ENCODE data around the gene SRRM5.
"Not testable (repeated sequence)": the region's sequence is repeated elsewhere in the genome, so short reads cannot be mapped to it uniquely, and the experiment has no call there.

Gene SRRM5

DNA sequence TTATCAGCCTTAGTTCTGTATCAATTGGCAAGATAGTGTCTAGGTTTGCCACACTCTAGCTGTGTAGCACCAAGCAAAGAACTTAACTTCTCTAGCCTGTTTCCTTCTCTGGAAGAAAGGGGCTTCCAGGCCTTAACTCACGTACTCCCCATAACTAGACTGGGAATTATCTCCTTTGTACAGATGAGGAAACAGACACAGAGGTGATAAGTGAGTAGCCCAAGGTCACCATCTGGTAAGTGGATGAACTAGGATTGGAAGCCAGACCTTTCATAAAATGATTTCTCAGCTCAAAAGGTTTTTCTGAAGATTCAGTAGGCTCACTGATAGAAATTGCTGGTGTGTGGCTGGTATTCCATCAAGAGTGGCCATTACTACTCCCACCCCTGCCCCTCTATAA is 4.4 kb downstream of the SRRM5 start:
- no peak for DNase-seq (ENCODE audit: low read depth)

DNA sequence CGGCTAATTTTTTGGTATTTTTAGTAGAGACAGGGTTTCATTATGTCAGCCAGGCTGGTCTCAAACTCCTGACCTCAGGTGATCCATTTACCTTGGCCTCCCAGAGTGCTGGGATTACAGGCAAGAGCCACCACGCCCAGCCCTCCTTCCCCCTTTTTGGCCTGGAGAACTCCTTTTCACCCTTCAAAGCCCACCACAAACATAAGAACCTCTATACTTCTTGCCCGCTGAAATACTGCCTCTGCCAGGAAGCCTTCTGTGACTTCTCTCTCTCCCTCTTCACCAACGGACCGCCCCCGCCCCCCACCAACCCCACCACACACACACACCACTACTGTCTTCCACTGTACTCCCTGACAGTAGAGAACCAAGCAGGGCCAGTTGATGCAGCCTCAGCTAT is 5.1 kb downstream of the SRRM5 start:
- DNase-seq (ENCODE audit: low read depth), result no peak

DNA sequence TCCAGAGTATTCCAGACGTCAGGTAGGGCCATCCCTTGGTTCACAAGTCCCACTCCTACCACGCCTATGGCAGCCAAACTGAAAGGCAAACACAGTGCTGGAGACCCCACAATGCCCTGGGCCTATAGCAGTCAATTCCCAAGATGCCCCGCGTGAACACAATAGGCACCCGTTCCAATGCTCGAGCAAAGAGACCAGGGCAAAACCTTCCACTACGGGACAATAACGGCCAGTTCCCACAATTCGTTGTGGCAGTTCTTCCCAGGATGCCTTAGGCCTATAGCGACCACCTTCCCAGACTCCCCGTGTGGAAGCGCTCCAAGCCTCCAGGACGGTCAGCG is 7.0 kb downstream of the SRRM5 start:
- no peak for DNase-seq (ENCODE audit: low read depth)

DNA sequence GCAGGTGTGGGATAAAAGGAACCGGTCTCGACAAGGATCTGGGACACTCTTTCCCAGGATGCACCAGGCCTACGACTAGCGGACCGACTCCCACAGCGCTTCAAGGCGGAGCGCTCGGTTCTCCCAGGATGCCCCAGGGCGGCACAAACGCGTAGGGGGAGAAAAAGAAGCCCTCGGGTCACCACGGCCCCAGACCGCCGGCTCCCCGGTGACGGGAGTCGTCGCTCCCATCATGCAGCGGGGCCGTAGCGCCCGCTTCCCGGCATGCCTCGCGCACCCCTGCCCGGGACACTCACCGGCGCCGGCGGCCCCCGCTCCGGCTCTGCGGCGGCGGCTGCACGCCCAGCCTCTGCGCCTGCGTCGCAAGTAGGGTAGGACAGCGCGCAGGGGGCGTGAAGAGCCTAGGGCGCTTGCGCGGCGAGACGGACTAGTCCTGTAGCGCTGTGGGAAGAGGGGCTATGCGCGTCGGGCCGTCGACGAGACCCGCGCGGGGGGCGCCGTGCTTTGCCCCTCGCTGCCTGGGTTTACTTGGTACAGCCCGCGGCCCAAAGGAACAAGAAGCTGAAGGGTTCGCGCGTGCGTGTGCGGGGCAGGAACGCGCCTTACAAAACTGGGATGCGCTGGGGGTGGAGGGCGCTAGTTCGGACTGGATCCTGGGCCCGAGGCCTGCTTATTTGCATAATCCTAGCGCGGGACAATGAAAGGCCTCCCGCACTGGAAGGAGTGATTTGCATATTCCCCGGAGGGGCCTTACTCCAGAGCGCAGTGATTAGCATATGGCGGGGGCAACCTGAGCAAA is 7.6 kb downstream of the SRRM5 start, which contains the start of gene ZNF428:
TSS of gene ZNF428 (minus strand) at position 368 of the 799 bp plus-strand sequence. CDS start 5,325 bp downstream, outside the sequence.
- DNase-seq (ENCODE audit: low read depth), result peak; percentile 81

DNA sequence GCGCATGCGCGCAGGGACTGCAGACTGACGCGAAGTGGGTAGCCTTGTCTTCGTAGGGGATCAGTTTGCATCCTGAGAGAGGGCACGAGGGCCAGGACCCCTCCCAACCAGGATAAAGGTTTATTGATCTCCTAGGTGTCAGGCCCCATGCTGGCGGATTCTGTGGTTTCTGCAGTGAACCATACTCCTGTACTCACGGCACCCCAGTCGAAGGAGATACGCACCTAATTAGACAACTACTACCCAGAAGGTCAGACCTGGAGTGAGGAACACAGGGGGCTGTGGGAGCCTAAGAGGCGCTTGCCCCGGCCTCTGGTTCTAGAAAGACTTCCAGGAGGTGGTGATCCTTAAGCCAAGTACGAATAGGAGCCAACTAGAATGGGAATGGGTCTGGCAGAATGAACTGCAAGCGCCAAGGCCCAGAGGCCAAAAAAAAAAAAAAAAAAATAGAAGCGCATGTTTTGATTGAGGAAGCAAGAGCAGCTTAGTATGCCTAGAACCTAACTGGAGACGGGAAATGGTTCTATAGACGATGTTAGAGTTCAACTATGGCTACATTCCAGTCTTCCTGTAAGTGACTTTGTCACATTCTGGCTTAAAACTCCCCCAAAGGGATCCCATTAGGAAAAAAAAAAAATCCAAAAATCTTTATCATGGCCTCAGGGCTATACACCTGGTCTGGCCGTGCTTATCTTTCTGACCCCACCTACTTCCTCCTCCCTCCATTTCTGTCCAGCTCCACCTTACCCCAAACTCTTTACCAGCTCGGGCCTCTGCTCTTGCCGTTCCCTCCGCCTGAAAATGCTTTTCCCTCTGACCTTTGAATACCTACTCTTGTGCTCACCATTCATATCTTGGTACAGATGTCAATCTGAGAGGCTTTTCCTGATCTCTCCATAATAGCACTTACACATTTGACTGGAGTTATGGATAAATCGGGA is 8.4 kb downstream of the SRRM5 start:
- peak; percentile 76 for DNase-seq (ENCODE audit: low read depth)

DNA sequence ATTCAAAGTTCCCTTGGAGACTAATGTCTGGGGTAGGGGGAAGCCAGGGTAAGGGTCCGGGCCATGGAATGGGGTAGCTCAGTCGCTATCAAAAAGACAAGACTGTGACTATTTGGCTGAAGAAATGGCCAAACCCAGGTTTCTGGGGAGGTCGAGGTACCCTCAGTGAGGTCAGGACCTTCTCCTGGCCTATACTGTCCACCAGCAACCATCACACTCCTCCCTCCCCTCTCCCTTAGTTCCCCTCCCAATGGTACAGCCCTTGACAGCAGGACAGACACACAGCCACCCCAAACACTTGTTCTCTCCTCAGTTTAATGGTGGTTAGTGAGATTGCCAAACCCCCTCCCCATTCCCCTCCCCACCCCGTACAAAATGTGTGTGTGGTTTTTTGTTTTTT is 10.2 kb downstream of the SRRM5 start:
- DNase-seq (ENCODE audit: low read depth), result no peak

DNA sequence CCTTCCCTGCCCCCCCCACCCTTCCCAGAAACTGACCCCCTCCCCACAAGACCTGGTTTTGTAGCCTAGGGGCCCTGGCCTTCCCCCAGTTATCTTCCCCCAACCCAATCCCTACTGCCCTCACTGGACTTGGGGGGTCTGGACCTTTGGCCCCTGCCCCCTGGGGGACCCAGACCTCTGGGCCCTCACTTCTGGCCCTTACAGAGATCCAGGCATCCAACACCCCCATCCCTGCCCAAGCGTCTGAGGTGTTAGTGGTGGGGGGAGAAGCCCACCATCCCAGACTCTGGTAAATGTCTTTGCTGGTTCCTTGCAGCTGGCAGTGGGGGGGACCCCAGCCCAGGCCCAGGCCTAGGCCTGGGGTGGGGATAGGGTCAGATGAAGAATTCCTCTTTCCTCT is 11.1 kb downstream of the SRRM5 start:
- DNase-seq (ENCODE audit: low read depth), result no peak

DNA sequence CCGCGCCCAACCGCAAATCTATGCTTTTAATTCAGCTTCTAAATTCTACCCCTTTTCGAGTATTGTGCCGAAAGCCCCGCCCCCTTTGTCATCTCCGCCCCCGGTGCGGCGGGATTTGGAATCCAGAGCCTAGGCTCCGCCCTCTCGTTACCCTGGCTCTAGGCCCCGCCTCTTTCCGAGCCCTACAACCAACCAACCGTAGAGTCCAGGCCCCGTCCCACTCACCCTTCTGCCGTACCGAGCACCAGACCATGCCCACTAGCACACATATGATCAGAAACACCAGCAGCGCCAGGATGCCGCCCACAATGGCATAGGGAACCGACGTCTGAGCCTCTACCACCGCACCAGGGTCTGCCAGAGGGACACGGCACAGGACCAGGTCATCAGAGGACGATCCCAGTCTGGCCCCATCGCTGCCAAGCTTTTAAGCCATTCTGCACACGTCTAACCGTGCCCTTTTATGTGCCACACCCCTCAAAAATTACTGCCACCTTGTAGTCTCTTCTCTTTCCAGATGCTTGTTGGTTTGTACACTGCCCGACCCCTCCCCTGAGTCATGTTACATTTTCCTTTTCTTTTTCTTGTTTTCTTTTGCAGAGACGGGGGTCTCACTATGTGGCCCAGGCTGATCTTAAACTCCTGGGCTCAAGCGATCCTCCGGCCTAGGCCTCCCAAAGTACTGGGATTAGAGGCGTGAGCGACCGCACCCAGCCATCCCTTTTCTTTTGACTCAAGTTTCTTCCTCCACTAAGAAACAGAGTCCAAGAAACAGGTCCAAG is 12.2 kb downstream of the SRRM5 start:
- DNase-seq (ENCODE audit: low read depth), result no peak

DNA sequence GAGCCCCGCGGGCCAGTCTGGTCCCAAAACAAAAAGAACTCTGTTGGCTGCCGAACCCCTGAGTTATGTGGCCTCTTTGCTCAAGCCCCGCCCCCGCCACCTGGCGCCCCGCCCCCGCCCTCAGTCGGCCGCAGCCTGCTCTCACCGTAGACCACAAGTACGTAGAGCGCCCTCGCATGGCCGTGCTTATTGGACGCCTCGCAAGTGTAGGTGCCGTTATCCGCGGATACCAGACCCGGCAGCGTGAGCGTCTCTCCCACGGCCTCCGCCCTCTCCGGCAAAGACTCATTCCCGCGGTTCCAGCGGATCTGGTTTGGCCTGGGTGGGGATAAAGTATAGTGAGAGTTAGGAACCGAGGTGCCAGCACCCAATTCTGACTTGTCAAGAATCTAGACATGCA is 13.0 kb downstream of the SRRM5 start:
- DNase-seq (ENCODE audit: low read depth), result peak; percentile 74

DNA sequence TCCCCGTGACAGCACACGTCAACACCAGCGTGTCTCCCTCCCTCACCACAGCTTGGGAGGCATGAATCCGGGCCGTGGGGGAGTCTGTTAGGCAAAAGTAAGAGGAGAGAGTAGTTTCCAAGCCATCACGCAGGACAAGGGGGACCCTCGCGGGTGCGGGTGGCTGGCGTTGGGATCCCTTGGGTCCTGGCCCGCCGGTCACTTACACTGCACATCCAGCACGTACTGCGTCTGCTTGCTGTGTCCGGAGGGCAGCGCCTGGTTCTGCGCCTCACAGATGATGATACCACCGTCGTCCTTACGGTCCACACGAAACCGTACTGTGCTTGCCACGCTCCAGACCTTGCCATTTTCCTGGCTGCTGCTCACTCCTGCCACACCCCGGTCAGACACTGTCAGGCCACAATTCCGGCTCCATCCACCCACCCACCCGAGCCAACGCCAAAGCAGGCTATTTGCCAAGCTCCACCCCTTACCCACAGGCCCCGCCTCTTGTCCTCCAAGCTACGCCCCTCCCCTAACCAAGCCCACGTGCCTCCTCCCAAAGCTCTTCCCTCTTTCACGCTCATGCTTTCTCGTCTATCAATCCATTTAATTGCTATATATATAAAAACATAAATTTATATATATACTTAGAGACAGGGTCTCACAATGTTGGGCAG is 14.2 kb downstream of the SRRM5 start:
- DNase-seq (ENCODE audit: low read depth), result no peak

DNA sequence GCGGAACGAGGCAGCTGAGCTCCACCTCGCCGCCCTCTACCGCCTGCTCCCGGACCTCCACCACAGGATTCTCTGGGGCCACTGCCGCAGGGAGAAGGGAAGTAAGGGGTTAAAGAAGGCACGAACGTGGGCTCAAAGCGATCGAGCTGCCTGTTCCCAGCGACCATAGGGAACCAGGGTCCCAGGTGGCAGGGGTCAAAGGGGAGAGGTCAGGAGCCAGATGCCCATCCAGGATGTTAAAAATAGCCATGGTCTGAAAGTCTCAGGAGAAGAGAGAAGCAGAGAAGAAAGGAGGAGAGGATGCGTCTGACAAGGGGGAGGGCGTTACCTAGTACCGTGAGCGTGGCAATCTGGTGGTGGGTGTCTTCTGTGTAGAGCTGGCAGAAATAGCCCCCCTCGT is 14.9 kb downstream of the SRRM5 start:
- DNase-seq (ENCODE audit: low read depth), result no peak

DNA sequence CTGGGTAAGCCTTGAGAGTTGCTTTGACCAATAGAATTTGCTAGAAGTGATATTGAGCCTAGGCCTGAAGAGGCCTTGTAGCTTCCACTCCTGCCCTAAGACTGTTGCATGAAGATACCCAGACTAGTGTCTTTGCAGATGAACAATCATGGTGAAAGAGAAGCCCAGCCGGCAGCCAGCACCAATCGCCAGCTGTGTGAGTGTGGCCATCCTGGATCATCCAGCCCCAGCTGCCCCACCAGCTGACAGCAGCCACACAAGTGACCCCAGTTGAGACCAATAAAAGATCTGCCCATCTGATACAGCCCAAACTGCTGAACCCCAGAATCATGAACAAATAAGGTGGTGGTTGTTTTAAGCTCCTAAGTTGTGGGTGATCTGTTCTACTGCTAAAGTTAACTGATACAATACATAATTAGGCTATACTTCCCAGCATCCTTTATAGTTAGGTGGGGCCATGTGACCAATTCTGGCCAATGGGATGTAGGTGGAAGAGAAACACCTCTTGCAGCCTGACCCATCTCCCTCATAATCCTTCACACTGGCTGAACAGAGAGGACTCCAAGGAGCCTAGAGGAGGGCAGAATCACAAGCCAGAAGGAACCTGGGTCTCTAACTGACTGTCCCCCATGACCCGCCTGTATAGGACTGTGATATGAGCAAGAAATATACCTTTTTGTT is 16.9 kb downstream of the SRRM5 start:
- DNase-seq (ENCODE audit: low read depth), result no peak

DNA sequence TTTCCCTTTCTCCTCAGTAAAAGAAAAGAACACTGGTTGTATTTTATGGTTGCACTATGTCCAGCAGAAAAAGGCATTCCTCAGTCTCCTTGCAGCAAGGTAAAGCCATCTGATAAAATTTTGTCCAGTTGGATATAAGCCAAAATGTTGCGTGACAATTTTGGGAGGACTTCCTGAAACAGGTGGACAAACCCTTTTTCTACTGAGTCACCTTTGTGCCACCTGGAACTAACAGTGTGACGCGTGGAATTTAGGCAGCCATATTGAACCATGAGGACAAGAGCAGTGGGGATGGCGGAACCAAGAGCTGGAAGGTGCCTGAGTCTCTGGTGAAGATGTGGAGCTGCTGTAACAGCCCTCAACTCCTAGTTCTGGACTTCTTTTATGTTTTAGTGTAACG is 19.6 kb downstream of the SRRM5 start:
- DNase-seq (ENCODE audit: low read depth), result no peak

DNA sequence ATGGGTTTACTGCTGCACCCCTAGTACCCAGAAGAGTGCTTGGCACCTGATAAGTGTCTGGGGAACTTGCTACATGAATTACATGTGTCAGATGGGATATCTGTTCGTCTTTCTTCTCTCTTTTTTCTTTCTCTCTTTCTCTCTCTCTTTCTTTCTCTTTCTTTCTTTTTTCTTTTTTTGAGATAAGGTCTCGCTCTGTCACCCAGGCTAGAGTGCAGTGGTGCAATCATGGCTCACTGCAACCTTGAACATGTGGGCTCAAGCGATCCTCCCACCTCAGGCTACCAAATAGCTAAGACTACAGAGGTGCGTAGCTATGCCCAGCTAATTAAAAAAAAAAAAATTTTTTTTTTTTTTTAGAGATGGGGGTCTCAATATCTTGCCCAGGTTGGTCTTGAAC is 21.6 kb downstream of the SRRM5 start:
- no peak for DNase-seq (ENCODE audit: low read depth)

DNA sequence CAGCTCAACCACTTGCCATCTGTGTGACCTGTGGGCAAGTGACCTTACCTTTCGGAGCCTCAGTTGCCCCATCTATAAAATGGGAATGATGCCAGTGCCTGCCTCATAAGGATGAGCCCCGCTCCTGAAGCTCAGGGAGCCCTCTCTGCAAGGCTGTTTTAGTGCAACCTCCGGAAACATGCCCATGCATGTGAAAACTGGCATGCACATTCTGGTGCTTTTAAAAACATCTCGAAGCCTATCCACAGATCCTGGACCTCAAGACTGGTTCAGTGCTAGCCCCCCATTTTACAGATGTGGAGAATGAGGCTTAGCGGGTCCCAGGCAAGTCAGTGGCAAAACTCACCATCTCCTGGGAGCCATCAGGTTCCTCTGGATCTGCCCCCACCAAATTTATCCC is 22.2 kb downstream of the SRRM5 start:
- no peak for DNase-seq (ENCODE audit: low read depth)

DNA sequence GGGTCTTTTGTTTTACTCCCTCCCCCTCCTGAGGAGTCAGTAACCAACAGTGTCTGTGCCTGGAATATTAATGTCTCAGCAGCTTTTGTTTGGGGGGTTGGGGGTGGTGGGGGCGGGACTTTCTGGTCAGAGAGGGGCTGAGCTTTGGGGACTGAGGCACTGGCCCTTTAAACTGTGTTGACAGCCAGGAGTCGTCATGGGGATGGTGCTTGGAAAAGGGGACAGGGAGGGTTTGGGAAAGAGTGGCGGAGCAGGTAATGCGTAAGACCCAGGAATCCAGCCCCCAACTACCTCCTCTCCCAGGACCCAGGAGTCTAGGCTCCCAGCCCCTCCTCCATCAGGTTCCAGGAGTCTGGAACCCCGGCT is 22.6 kb downstream of the SRRM5 start:
- DNase-seq (ENCODE audit: low read depth), result no peak

DNA sequence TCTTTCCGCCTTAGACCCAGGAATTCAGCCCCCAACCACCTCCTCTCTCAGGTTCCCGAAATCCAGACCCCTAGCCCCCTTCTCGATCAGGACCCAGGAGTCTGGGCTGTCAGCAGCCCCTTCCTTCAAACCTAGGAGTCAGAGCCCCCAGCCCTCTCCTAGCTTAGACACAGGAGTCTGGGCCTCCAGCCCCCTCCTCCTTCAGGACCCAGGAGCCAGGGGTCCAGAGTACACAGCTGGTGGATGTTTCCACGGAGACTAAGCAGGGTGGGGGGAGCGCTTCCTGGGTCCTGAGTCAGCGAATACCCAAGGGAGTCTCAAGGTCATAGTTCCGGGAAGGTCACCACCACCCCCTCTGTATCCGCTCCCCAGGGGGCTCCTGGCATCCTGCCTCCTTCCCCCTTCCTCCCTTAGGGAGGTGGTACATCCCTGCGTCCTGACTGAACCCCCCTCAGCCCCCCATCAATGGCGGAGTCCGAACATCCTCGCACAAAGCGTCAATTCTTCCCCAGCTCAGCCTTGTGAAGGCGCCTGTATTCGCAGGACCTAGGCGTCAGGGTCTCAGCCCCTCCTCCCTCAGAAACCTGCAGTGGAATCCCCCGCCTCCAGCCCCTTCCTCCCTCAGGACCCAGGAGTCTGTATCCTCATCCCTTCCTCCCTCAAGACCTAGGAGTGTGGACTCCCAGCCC is 23.1 kb downstream of the SRRM5 start:
- no peak for DNase-seq (ENCODE audit: low read depth)

DNA sequence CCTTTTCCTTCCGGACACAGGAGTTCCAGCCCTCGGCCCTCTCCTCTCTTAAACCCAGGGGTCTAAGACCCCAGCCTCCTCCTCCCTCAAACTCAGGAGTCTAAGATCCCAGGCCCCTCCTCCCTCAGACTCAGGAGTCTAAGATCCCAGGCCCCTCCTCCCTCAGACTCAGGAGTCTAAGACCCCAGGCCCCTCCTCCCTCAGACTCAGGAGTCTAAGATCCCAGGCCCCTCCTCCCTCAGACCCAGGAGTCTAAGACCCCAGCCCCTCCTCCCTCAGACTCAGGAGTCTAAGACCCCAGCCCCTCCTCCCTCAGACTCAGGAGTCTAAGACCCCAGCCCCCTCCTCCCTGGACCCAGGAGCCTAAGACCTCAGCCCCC is 23.7 kb downstream of the SRRM5 start:
- DNase-seq (ENCODE audit: low read depth), result not testable (repeated sequence)

DNA sequence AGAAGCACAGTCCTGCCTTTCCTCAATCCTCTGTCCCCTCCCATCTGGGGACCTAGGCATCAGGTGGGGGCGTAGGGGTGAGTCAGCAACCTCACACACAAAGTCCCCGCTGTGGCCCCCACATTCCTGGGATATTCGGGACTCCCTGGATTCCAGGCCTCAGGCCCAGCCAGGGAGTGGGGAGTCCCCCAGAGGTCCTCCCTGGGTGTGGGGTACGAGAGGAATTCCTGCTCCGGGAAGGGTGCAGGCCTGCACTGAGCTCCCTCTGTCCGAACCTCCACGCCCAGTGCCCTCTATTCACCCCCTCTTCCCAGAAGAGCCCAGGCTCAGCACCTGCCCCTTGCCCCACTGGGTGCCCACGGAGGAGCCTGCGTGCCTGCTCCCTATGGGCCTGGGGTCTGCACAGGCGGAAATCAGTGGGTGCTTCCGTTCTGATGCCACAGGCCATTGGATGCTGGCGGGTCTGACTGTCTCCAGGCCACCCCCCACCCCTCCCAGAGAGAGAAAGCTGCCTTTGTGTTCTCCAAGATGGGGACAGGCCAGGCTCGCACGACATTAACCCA is 24.3 kb downstream of the SRRM5 start:
- no peak for DNase-seq (ENCODE audit: low read depth)

DNA sequence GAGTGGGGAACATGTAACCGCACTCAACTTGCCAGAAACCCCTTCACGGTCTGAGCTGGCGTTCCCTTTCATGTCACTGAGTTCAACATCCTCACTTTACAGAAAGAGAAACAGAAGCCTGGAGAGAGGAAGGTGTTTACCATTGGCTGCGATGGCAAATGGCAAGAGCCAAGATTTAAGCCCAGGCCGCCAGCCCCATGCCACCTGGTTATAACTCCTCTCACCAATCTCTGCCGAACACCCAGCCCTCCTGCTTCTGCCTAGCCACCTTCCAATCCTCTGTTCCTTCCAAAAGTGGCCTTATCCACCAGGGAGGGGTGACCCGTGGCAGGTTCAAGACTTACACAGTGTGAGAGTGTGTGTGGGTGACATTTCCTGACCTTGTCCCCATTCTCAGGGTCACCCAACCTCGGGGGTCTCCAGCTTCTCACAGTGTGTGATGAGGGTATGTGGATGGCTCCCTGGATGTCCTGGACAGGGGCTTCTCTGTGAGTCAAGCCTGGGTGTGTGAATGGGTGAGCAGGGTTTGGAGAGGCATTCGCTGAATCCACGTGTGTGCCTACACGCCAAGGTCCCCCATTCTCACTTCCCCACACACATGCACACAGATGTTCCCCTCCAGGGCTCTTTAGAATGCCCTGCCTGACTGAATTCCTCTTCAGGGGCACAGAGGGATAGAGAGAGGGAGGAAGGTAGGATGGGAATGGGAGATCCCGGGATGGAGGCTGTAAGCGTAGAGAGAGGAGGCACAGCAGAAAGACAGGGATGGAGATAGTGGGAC is 26.5 kb downstream of the SRRM5 start:
- no peak for DNase-seq (ENCODE audit: low read depth)

All from T-helper 22 cell (primary cell).